Dermis blood vessel endothelial cell (primary cell): ENCODE data around the gene PRPS2. TPM values are rescaled to one million over a fixed set of nuclear protein-coding genes. Genes with fewer than 3 reads are reported as not detected.

Experiments
- DNase-seq: peaks from one replicate; pipeline ENCODE4 v3.0.0; 2010
- total RNA-seq: library from RNA; depleted of rRNA; stranded (reverse); fragments of >200 nt; gene quantifications from 2 replicates; pipeline ENCODE4 v1.2.3, GENCODE V29; 2014

Gene PRPS2
- 21.3 and 27.7 TPM in 2 replicates for total RNA-seq

DNA sequence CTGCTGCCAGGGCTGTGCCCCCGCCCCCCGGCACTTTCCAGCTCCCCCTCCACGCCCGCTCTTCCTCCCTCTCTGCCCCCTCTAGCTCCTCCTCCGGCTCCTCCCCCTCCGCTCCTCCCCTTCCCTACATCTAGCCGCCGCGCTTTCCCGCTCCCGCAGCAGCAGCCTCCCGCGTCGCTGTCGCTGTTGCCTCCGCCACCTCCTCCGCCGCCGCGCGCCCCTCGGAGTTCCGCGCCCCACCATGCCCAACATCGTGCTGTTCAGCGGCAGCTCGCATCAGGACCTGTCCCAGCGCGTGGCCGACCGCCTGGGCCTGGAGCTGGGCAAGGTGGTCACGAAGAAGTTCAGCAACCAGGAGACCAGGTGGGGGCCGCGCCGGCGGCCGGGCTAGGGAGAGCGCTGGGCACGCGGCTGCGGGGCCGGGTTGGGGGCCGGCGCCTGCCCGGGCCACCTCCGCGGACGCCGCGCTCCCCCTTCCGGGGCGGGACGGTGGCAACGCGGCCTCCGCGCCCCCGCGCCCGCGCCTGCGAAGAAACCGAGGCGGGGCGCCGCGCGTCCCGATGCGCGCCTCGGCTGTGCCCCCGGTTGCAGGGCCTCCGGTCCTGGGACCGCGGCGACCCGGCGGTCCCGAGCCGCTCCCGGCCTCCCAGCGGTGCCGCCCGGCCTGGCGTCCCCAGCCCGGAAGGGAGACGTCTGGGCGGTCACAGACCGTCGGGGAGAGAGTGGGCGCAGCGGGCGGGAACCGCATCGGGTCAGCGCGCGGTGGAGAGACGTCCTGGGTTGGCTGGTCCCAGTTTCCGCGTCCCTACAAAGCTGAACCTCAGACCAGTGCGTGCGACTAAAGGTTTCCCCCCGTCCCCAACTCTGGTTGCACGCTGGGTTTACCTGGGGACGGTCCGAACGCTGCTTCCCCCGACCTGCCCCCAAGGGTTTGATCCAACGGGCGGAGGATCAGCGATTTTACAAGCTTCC lies at the start of gene PRPS2:
Gene PRPS2 (plus strand): TSS at position 156 of the 972 bp plus-strand sequence. CDS start 86 bp downstream, at position 242.
- peak; percentile 46 for DNase-seq

DNA sequence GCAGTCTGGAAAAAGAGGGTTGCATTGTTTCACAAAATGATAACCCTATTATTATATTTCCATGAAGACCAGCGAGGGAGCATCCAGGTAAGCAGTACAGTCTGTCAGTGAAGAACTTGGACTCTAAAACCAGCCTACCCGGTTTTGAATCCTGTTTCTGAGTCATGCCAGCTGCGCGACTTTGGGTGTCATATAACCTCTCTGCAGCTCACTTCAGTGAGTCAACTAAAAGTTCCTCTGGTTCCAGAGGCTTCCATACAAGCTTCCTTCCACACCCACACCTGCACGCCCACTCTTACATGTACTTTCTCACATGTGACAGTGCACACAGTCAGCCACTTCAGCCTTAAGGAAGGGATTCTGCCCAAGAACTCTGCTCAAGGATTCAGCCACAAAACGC lies 49.8 kb upstream of the PRPS2 start:
- DNase-seq = no peak

DNA sequence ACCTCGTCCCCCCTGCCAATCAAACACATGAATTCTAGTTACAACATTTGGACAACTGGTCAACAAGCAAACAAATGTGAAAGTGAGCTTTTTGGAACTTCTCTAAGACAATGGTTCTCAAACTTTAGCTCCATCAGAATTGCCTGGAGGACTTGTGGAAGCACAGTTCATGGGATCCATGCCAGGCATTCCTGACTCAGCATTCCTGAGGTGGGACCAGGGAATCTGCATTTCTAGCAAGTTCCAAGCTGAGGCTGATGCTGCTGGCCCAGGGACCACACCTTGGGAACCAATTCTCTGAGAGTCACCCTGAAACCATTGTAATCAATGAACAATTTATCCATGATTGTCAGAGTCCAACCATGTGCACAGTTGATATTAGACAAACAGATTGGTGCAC lies 43.8 kb upstream of the PRPS2 start:
- no peak for DNase-seq

GRCh38 chrX:12751887-12752286 lies 39.3 kb upstream of the PRPS2 start:
- DNase-seq = no peak

DNA sequence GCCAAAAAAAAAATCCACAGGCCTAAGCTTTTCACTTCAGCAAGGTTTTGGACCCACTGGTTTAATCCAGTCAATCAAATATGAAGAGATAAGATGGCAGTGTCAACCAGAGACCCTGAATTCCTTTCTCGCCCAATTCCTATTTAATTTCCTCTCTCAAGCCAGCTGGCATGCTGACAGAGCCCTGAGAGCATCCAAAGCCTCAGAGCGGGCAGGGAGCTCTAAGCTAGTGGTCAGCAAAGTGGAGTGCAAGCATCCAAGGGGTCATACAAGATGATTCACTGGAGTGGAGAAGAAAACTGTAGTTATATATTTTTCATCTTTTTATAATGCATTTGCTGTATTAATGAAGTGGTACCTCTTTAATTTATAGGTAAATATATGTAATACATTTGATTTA lies 37.8 kb upstream of the PRPS2 start:
- no peak for DNase-seq

- DNase-seq = no peak
Observed at GRCh38 chrX:12758291-12758690, 32.9 kb upstream of the PRPS2 start.

DNA sequence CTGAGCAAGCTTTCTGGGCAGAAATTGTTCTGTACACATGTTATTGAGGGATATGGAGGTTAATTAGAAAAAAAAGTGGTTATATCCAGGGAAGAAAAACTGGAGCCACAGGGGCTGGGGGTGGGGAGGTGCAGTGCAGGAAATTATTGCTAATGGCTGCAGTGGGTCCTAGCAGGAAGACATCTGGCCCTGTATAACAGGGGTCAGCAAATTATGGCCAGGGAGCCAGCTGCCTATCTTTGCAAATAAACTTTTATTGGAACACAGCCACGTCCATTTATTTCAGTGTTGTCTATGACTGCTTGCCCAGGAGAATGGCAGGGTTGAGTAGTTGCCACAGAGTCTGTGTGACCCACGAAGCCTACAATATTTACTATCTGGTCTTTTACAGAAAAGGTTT lies 23.4 kb upstream of the PRPS2 start:
- peak; percentile 23 for DNase-seq

- DNase-seq = no peak
Observed at GRCh38 chrX:12768491-12768890, 22.7 kb upstream of the PRPS2 start.

DNA sequence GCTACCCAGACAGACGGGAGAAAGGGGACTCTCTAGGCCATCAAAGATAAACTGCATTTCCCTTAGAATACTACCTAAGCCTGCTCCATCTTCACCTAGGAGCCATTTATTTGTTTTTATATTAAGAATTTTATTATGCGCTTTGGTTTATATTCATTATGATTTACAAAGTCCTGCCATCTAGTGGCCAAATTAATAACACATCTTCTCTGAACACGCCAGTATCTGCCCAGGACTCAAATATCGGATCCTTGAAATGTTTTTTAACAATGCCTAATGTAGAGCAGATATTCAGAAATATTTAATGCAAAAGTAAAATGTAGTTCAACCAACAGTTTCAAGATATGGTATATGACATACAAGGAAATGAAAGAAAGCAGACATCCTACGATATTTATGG lies 20.8 kb upstream of the PRPS2 start:
- peak; percentile 56 for DNase-seq

GRCh38 chrX:12771445-12772069 lies 19.7 kb upstream of the PRPS2 start:
- DNase-seq = peak; percentile 70

DNA sequence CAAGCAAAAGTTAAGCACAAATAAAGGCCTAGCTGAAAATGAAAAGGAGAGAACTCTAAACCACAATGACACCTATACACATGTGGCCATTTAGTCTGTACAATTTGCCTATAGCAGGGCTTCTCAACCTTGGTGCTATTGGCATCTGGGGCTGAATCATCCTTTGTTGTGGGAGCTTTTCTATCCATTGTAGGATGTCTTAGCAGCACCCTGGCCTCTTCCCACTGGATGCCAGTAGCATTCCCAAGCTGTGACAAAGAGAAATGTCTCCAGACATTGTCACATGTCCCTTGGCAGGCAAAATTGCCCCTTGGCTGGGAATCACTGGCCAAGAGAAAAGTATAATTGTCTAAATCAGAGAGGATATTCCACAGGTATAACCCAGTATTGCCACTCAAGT lies 13.5 kb upstream of the PRPS2 start:
- DNase-seq = no peak

- peak; percentile 16 for DNase-seq
Observed at GRCh38 chrX:12779534-12779933, 11.7 kb upstream of the PRPS2 start.

GRCh38 chrX:12788645-12789044 lies 2.6 kb upstream of the PRPS2 start:
- DNase-seq = no peak

GRCh38 chrX:12789976-12790375 lies 1.2 kb upstream of the PRPS2 start:
- no peak for DNase-seq

- no peak for DNase-seq
Observed at GRCh38 chrX:12790885-12791256, 341 bp upstream of the PRPS2 start.

- no peak for DNase-seq
Observed at GRCh38 chrX:12792711-12793110, 1.5 kb downstream of the PRPS2 start.

DNA sequence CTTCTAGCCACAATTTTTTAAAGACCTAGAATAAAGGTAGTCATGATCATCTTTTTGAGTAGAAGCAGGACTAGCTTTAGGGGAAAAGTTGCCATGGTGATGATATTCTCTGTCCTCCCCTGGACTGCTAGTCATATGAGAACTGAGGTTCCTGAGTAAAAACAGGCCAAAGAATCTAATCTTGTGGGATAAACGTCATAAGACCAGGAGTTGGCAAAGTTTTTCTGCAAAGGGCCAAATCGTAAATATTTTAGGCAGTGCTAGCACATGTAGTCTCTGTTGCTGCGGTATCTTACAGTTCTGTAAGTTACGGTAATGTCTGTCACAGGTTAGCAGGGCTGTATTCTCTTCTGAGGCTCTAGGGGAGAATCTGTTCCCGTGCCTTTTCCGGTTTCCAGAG lies 3.4 kb downstream of the PRPS2 start:
- DNase-seq = no peak

- DNase-seq = no peak
Observed at GRCh38 chrX:12798601-12799000, 7.4 kb downstream of the PRPS2 start.

DNA sequence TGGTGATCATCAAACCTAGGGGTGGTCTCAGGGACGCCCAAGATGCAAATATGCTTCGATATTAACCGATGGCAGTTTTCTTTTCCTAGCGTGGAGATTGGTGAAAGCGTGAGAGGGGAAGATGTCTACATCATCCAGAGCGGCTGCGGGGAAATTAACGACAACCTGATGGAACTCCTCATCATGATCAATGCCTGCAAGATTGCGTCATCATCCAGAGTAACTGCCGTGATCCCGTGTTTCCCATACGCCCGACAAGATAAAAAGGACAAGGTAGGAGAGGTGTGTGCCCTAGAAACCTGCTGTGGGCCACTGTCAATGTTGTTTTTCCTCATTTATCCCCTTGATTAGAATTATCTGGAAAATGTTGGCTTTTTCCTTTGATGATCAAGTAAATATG lies 7.9 kb downstream of the PRPS2 start:
- DNase-seq = no peak

- no peak for DNase-seq
Observed at GRCh38 chrX:12802741-12803140, 11.5 kb downstream of the PRPS2 start.

GRCh38 chrX:12804655-12805054 lies 13.4 kb downstream of the PRPS2 start:
- DNase-seq = peak; percentile 32

DNA sequence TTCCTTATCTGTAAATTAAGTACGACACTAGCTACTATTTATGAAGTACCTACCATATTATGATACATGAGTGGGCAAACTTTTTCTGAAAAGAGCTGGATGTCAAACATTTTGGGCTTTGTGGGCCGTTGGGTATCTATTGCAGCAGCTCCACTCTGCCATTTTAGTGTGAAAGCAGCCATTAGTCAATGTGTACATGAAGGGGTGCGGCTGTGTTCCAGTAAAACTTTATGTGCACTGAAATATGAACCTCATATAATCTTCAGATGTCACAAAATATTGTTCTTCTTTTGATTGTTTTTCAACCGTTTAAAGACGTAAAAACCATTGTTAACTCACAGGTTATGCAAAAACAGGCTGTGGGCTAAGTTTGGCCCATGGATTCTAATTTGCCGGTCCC lies 14.1 kb downstream of the PRPS2 start:
- DNase-seq = no peak

DNA sequence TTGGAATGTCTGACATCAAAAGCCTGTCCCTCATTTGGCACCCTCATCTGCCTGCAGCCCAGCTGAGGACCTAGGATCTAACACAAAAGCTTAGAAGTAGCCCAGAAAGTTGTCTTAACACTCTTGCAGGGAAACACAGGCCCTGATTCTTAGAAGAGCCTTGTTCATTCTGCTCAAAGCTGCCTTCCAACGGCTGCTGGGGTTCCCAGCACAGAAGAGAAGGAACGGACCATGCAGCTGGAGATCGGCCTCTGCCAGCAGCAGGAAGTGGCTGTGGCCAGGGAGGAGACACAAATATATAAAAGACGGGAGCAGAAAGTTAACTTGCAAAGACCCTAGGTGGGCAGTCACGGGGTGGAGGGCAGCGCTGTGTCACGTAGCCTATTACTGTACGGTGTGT lies 20.4 kb downstream of the PRPS2 start:
- DNase-seq = no peak

DNA sequence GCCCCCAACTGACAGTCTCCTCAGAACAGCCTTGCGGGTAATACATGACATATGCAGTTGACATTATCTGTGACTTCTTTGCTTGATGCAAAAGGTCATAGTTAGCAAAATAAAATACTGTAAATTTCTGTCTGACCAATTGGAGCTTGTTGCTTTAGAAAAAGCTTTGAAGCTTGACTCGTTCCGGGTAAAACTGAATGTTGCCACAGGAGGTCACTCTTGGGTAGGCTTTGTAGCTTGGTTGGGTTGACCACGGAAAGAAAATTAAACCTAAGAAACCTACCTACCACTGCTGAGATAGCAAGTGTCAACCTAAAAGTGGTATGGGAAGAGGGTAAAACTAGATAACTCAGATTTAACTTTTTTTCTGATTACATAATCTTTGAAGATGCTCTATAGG lies 23.2 kb downstream of the PRPS2 start:
- peak; percentile 74 for DNase-seq
